Activated effector memory CD4-positive, alpha-beta T cell treated with Interleukin-2 at 50 U/mL for 16 hours (primary cell): ENCODE measurements around the gene KRT82.
"Not testable (repeated sequence)": the region's sequence is repeated elsewhere in the genome, so short reads cannot be mapped to it uniquely, and the experiment has no call there.

Experiments
- DNase-seq: peaks from one replicate; pipeline ENCODE4 v3.0.0-alpha.2; 2020

KRT82 gene

GRCh38 chr12:52356762-52357580 is 49.2 kb downstream of the KRT82 start:
- no peak for DNase-seq

- no peak for DNase-seq
These were observed 49.9 kb downstream of the KRT82 start for GRCh38 chr12:52356031-52356761.

DNA sequence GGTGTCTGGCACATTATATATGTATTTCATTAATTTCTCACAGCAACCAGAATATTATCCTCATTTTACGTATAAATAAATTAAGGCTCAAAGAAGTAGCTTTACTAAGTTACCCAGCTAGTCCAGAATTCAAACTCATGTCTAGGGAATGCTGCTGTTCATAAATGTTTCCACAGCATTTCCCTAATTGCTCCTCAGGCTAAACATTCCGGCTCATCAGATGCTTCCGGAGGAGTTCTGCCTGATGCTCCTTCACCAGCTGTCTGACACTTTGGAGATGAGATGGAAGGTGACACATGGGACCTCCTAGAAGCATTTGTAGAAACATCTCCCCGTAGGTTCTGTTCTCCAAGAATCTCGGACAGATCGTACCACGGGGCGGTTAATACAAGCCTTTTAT is 51.0 kb downstream of the KRT82 start:
- no peak for DNase-seq

- no peak for DNase-seq
These were observed 51.9 kb downstream of the KRT82 start for GRCh38 chr12:52354200-52354599.

DNA sequence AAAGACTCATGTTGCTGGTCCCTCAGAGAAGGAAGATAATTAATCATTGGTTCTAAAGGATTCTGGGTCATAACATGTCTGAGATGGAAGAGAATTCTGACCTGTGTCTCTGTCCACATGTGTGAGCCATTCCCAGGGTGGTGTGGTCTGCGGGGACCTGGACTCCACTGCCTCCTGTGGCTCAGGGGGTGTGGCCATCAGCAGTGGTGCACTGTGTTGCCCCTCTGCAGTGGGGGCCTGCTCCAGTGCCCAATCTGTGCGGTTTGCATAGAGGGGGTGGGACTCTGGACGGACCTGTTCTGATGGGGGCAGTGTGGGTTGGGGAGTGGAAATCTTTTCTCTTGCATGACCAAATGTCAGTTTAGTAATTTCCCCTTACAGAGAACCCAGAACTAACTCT is 52.4 kb downstream of the KRT82 start:
- no peak for DNase-seq

DNA sequence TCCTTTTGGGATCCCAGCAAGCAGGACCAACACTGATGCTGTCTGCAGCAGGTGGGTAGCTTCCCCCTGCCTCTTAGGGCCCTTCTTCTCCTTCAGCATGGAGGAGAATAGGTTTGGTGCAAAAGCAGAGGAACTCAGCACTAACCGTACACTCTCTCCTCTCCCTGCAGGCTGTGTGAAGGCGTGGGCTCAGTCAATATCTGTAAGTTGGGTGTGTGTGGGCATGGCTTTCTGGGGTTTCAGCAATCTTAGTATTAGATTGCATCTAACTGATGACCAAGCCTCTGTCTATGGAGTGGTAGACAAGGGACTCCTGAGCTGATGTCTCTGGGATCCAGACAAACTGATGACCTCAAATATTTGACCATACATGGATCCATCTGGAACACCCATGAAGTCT is 53.2 kb downstream of the KRT82 start:
- DNase-seq: no peak

DNA sequence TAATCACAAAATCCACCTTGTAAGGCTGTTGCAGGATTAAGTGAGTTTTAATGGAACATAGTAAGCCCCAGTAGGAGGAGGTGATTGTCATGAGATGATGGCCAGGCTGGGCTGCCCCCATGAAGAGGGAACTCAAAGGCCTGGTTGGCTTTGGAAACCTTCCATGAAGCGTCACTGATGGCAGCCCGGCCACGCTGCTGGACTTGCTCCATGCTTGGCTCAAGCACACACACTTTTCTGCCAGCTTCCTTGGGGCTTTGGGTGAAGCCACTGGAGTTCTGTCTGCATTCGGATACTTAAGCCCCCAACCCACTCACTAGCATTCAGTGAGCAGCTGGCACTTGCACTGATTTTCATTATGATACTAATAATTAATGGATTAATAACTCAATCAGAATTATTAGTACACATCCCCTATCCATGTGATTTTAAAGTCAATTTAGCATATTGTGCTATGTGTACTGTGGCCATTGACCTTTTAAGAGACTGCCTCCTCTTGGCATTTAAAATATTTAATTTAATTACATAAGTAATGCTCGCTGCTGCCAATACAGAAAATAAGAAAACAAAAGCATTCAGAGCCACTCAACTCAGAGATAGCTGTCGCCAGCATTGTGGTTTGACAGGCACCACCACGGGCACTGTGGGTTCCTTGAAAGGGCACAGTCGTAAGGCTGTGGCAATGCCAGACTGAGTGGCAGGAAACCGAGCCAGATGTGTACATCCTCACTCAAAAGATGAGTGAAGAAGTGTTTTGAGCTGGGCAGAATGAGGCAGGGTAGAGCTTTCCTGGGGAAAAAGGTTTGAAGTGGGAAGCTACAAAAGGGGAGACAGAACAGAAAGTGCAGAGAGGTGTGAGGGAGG is 54.7 kb downstream of the KRT82 start:
- peak; percentile 57 for DNase-seq

GRCh38 chr12:52350786-52351185 is 55.3 kb downstream of the KRT82 start:
- no peak for DNase-seq

- no peak for DNase-seq
These were observed 56.0 kb downstream of the KRT82 start for GRCh38 chr12:52350021-52350620.

- DNase-seq: no peak
These were observed 56.9 kb downstream of the KRT82 start for GRCh38 chr12:52349196-52349595.

- DNase-seq: no peak
These were observed 58.3 kb downstream of the KRT82 start for GRCh38 chr12:52347551-52348510.

DNA sequence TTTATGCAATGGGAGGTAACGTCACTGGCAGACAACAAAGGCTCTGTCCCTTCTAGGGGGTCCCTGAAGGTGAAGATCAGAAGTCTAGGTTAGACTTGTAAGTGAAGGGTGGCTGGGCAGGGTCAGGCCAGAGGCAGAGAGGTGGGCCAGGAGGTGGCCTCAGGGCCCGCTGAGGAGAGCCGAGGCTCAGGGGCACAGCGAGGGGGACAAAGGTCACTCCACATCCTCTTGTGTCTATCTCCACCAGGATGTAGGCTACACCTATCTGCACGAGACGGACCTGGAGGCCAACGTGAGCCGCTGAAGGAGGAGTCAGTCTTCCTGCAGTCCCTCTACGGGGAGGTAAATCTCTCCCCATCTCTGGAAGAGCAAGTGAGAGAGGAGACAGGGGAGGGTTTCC is 59.1 kb downstream of the KRT82 start:
- no peak for DNase-seq

GRCh38 chr12:52346593-52346992 is 59.5 kb downstream of the KRT82 start:
- DNase-seq: no peak

GRCh38 chr12:52345041-52345440 is 61.1 kb downstream of the KRT82 start:
- DNase-seq: not testable (repeated sequence)

DNA sequence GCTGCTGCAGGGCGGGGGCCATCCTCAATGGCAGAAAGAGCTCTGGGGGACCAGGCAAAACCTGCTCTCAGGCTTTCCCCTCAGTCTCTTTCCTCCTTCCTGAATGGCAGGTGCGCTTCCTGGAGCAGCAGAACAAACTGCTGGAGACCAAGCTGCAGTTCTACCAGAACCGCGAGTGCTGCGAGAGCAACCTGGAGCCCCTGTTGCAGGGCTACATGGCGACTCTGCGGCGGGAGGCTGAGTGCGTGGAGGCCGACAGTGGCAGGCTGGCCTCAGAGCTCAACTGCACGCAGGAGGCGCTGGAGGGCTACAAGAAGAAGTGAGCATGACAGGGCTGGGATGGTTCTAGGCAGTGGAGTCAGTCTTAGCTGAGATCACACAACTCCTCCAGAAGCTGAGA is 62.0 kb downstream of the KRT82 start:
- DNase-seq: no peak
